ENCODE data around the gene ANOS1. TPM values are rescaled to one million over a fixed set of nuclear protein-coding genes. Genes with fewer than 3 reads are reported as not detected.

ANOS1 gene
- total RNA-seq, result under 0.01 and 0.46 TPM in 2 replicates

GRCh38 chrX:8731559-8732395 is at the start of gene ANOS1:
ANOS1 (minus strand) TSS chrX:8732137; CDS start chrX:8732036, 101 bp downstream.

Other genes with a start within 250 kb of the ANOS1 start
- not detected in 2 replicates for gene FAM9A, start 69.2 kb upstream of the ANOS1 start, total RNA-seq